ENCODE measurements around the gene SCRT2. TPM values are rescaled to one million over a fixed set of nuclear protein-coding genes. Genes with fewer than 3 reads are reported as not detected.

The SCRT2 gene
- total and polyA plus RNA-seq, 4 donors: not detected

DNA sequence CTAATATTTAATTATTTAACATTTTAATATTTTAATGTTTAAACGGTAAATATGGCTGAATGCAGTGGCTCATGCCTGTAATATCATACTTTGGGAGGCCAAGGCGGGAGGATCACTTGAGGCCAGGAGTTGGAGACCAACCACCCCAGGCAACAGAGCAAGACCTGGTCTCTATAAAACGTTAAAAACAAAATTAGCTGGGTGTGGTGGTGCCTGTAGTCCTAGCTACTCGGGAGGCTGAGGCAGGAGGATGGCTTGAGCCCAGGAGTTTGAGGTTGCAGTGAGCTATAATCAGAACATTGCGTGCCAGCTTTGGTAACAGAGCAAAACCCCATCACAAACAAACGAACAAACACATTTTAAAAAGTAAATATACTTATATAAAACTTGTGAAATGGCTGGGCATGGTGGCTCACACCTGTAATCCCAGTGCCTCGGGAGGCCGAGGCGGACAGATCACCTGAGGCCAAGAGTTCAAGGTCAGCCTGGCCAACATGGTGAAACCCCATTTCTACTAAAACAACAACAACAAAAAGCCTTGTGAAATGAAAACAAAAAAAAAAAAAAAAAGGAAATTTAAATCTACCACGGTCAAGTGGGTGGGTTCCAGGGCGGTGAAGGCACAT, 30.8 kb downstream of the SCRT2 start:
- Histone ChIP-seq H3K36me3 (ENCODE audit: control insufficient read depth in 4 of 4, insufficient read depth in 3 of 4, low read depth in 1 of 4, low read length in 3 of 4) (peaks cover 7 to 15% (median 13%) of the 10 kb centered on the region in 4 donors), H3K9ac (ENCODE audit: low read depth in 1 of 2, low read length in 2 of 2) (no peak overlapping the region), H3K27me3 (ENCODE audit: control insufficient read depth in 4 of 4, insufficient read depth in 4 of 4, low read length in 3 of 4) (no peaks in the 10 kb centered on the region), H3K4me1 (ENCODE audit: control insufficient read depth in 4 of 4, insufficient read depth in 4 of 4, low read length in 3 of 4) (peaks cover 4 to 16% (median 9%) of the 10 kb centered on the region in 4 donors), H3K27ac (ENCODE audit: low read depth in 1 of 2, low read length in 2 of 2) (no peak overlapping the region), H3K4me3 (ENCODE audit: low read depth in 1 of 3, low read length in 3 of 3) (no peak overlapping the region), H3K9me3 (ENCODE audit: control insufficient read depth in 4 of 4, low read length in 3 of 4) (peaks cover 0 to 3% (median 0%) of the 10 kb centered on the region in 4 donors)
- no peak for DNase-seq (ENCODE audit: low spot score)
- TF ChIP-seq HNF4A (conservative IDR thresholded peaks at IDR 0.05): no peak
- TF ChIP-seq, protein P1, sequence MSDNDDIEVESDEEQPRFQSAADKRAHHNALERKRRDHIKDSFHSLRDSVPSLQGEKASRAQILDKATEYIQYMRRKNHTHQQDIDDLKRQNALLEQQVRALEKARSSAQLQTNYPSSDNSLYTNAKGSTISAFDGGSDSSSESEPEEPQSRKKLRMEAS (IDR thresholded peaks at IDR 0.05): no peak
- TF ChIP-seq, protein P2, sequence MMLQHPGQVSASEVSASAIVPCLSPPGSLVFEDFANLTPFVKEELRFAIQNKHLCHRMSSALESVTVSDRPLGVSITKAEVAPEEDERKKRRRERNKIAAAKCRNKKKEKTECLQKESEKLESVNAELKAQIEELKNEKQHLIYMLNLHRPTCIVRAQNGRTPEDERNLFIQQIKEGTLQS (IDR thresholded peaks at IDR 0.05): no peak
- TF ChIP-seq NR2F2 (IDR thresholded peaks at IDR 0.05): no peak
- TF ChIP-seq TAF1 (conservative IDR thresholded peaks at IDR 0.05): no peak
- TF ChIP-seq, protein P3, sequence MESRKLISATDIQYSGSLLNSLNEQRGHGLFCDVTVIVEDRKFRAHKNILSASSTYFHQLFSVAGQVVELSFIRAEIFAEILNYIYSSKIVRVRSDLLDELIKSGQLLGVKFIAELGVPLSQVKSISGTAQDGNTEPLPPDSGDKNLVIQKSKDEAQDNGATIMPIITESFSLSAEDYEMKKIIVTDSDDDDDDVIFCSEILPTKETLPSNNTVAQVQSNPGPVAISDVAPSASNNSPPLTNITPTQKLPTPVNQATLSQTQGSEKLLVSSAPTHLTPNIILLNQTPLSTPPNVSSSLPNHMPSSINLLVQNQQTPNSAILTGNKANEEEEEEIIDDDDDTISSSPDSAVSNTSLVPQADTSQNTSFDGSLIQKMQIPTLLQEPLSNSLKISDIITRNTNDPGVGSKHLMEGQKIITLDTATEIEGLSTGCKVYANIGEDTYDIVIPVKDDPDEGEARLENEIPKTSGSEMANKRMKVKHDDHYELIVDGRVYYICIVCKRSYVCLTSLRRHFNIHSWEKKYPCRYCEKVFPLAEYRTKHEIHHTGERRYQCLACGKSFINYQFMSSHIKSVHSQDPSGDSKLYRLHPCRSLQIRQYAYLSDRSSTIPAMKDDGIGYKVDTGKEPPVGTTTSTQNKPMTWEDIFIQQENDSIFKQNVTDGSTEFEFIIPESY (IDR thresholded peaks at IDR 0.05): no peak
- TF ChIP-seq, protein P4, sequence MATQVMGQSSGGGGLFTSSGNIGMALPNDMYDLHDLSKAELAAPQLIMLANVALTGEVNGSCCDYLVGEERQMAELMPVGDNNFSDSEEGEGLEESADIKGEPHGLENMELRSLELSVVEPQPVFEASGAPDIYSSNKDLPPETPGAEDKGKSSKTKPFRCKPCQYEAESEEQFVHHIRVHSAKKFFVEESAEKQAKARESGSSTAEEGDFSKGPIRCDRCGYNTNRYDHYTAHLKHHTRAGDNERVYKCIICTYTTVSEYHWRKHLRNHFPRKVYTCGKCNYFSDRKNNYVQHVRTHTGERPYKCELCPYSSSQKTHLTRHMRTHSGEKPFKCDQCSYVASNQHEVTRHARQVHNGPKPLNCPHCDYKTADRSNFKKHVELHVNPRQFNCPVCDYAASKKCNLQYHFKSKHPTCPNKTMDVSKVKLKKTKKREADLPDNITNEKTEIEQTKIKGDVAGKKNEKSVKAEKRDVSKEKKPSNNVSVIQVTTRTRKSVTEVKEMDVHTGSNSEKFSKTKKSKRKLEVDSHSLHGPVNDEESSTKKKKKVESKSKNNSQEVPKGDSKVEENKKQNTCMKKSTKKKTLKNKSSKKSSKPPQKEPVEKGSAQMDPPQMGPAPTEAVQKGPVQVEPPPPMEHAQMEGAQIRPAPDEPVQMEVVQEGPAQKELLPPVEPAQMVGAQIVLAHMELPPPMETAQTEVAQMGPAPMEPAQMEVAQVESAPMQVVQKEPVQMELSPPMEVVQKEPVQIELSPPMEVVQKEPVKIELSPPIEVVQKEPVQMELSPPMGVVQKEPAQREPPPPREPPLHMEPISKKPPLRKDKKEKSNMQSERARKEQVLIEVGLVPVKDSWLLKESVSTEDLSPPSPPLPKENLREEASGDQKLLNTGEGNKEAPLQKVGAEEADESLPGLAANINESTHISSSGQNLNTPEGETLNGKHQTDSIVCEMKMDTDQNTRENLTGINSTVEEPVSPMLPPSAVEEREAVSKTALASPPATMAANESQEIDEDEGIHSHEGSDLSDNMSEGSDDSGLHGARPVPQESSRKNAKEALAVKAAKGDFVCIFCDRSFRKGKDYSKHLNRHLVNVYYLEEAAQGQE (IDR thresholded peaks at IDR 0.05): no peak
- no peak for TF ChIP-seq FOXA1 (IDR thresholded peaks at IDR 0.05)
- TF ChIP-seq FOXA2 (IDR thresholded peaks at IDR 0.05): no peak
- TF ChIP-seq RAD21 (IDR thresholded peaks at IDR 0.05): no peak
- TF ChIP-seq HNF4G (IDR thresholded peaks at IDR 0.05): no peak
- TF ChIP-seq GABPA (IDR thresholded peaks at IDR 0.05 in 1 of 2, conservative IDR thresholded peaks at IDR 0.05 in 1 of 2): no peak
- WGBS: 81% methylated on average over 11 of the region's 11 CpGs

DNA sequence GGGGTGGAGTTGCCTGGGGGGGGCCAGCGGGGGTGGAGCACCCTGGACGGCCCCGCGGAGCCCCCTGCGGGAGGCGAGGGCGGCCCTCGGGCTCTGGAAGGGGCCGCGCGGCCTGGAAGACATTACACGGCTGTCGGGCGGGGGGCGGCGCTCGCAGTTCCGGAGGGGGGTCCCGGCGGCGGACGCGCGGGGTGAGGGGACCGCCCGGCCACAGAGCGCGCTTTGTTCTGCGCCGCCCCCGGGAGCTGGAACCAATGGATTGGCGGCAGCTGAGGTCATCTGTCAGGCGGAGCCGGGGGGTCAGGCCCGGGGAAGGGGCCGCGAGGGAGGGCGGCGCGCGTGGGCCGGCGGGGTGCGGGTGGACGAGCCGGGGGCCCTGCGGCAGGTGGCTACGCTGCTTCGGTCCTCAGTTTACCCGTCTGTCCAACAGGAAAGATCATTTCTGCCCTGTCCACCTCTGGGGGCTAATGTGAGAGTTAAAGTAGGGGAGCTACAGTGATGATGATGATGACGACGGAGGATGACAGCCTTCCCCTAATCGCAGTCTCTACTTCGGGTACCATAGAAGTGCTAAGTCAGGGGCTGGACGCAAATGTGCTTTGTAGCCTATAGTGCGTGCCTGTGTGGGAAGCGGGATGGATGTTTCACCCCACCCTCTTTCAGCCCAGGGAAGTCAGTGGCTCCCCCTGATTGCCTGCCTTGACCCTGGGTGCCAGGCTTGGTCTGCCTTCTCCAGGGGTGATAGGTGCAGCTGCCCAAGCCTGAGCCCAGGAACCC, 33.0 kb downstream of the SCRT2 start:
- H3K9me3 ChIP-seq (ENCODE audit: control insufficient read depth in 4 of 4, low read length in 3 of 4): no peaks in the 10 kb centered on the region
- peak; percentile 47 for DNase-seq (ENCODE audit: low spot score)
- TF ChIP-seq SP1 (IDR thresholded peaks at IDR 0.05) (no peak), YY1 (IDR thresholded peaks at IDR 0.05) (no peak), RXRA (IDR thresholded peaks at IDR 0.05) (no peak), HNF4G (IDR thresholded peaks at IDR 0.05) (no peak), JUND (IDR thresholded peaks at IDR 0.05) (no peak)
- TF ChIP-seq, protein P3 (IDR thresholded peaks at IDR 0.05): no peak
- TF ChIP-seq, protein P4 (IDR thresholded peaks at IDR 0.05): no peak
- TF ChIP-seq, protein P1 (IDR thresholded peaks at IDR 0.05): no peak
- TF ChIP-seq, protein P2 (IDR thresholded peaks at IDR 0.05): no peak
- WGBS: 20% methylated on average over 57 of the region's 57 CpGs
- peaks cover 1 to 4% (median 3%) of the 10 kb centered on the region in 4 donors for H3K36me3 ChIP-seq (ENCODE audit: control insufficient read depth in 4 of 4, insufficient read depth in 3 of 4, low read depth in 1 of 4, low read length in 3 of 4)
- H3K27ac ChIP-seq (ENCODE audit: low read depth in 1 of 2, low read length in 2 of 2): no peak overlapping the region
- H3K27me3 ChIP-seq (ENCODE audit: control insufficient read depth in 4 of 4, insufficient read depth in 4 of 4, low read length in 3 of 4): no peaks in the 10 kb centered on the region
- peaks cover 4 to 16% (median 9%) of the 10 kb centered on the region in 4 donors for H3K4me1 ChIP-seq (ENCODE audit: control insufficient read depth in 4 of 4, insufficient read depth in 4 of 4, low read length in 3 of 4)
- peak overlapping the region in 1 of 3 donors; percentile 22 for H3K4me3 ChIP-seq (ENCODE audit: low read depth in 1 of 3, low read length in 3 of 3)
- no peak overlapping the region for H3K9ac ChIP-seq (ENCODE audit: low read depth in 1 of 2, low read length in 2 of 2)

Measured in liver (tissue), 9 donors.